Stimulated activated CD4-positive, alpha-beta T cell treated with anti-CD3 and anti-CD28 coated beads, Interleukin-1b, Interleukin-23, amount 100 ng/mL, for 24 hours (primary cell): ENCODE measurements around the gene RARS2.
"Not testable (repeated sequence)": the region's sequence is repeated elsewhere in the genome, so short reads cannot be mapped to it uniquely, and the experiment has no call there.

ENCODE experiments used
- DNase-seq, 4 experiments: peaks; one replicate each; pipeline ENCODE4 v3.0.0-alpha.2; 2020; ENCODE audit warnings: low read depth in 4 of 4, low spot score in 1 of 4

RARS2 gene

DNA sequence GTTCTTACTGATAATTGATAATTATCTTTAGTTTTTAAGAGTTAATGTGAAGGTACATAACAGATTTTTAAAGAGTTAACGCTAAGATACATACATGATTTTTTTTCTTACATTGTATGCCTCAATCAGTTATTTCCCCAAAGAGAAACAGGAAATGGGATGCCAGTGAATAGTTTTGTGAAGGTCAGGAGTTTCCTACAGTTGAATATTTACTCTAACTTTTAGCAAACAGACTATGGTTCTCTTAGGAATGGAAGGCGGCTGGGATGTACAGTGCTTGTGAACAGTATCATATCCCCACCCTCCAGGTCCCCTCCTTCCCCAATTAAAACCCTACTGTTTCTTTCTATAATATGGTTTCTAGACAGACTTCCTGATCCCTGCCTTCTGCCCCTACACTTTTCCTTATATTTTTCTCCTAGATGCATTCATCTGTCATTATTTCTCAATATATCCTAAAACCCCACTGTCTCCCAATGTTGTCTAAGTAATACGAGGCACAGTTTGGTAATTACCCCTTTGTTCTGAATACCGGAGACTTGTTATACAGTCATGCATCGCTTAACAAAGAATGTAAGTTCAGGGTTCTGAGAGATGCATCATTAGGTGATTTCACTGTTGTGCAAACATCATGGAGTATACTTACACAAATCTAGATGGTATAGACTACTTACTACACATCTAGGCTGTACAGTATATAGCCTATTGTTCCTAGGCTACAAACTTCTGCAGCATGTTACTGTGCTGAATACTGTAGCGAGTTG is 87.8 kb downstream of the RARS2 start:
- DNase-seq = no peak

GRCh38 chr6:87498048-87498447 is 91.7 kb downstream of the RARS2 start:
- DNase-seq = no peak

DNA sequence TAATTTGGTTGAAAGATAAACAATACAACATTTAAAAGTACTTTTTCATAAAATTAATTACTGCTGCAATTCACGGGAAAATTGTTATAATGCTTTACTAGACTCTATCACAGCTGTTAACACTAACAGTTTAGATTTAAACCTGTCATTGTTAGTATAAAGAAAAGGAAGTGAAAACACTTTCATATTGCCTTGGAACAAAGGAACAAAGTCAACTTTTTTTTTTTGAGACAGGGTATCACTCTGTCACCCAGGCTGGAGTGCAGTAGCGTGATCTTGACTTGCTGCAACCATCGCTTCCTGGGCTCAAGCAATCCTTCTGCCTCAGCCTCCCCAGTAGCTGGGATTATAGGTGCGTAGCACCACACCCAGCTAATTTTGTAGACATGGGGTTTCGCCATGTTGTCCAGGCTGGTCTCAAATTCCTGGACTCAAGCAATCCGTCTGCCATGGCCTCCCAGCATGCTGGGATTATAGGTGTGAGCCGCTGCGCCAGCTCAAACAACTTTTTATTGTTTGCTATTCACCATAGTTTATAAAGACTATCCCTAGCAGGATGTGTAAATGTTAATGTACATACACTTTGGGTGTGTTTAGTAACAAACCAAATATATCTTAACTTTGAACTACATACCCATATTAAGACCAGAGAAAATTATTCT is 94.9 kb downstream of the RARS2 start:
- no peak for DNase-seq

- not testable (repeated sequence) for DNase-seq
Measured at GRCh38 chr6:87489326-87489725, 100.5 kb downstream of the RARS2 start.

GRCh38 chr6:87487555-87487954 is 102.2 kb downstream of the RARS2 start:
- DNase-seq = no peak

GRCh38 chr6:87484491-87484890 is 105.3 kb downstream of the RARS2 start:
- no peak for DNase-seq

DNA sequence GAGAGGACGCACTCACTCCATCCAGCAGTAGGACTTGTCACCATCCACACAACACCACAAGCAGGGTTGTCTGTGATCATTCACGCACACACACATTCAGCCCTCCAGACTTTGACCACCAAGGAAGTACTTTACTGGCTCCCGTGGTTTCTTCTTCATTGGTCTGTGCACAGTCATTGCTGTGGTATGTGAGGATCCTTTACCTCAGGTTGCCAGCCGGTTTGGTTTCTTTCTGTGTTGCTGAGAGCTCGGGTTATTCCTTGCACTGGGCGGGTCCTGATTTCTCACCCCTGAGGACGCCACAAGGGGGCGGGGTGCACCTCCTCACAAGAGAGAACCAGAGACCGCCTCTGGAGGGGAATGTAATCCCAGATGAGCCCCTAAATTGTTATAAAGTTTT is 105.9 kb downstream of the RARS2 start:
- no peak for DNase-seq

GRCh38 chr6:87482366-87482765 is 107.4 kb downstream of the RARS2 start:
- DNase-seq = no peak

DNA sequence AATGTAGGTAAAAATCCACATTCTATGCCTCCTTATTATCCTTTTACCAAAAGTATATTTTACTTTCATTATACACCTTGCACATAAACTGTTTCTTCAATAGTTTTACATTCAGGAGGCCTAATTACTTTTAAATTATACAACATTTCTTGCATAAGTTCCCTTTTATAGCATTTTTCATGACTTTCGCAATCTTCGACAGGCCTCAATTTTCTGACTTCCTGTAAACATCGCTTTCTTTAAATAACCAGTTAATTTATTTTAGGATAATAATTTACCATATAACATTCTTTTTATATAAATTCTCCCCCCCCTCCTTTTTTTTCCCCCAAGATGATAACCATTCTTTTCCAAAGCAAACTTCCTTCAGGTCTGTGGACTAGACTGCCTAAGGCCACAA is 107.9 kb downstream of the RARS2 start:
- DNase-seq = no peak

- DNase-seq = peak in 3 of 4 experiments; percentile 17 to 48 (median 20)
Measured at GRCh38 chr6:87473419-87473903, 116.3 kb downstream of the RARS2 start.

DNA sequence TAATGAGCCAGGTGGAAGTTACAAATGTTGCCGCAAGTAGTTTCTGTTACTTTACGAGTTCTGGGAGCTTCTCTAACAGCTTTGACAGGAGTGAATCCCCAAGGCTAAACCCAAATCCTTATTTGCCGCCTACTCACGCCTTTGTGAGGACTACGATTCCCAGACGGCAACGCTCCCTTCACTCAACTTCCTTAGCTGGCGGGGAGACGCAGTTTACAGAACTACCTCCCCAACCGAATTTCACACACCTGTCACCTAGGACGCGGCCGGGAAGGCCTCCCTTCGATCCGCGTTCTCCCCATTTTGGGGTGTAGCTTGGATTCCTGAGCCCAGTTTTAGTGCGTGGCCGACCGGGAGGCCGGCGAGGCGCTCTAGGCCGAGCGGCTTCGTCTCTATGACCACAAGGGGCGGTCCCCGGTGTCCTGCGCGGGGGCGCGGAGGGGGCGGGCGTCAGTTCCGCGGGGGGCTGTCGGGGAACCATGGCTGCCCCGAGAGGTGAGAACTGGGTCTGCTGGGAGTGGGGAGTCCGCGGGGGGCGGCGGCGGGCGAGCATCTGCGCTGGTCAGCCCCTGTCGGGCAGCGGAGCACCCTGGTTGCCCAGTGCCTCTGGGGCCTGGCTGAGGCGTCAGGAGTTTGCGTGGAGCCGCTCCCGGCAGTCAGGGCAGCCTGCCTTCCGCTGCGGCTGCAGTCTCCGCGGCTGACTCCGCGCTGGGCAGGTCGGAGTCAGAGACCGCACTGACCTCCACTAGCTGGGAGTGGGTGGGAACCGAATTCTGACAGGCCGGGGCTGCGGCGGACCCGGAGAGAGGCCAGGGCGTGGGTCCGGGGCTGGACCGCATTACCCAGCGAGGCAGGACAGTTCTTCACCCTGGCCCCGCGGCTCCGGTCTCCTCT is 117.0 kb downstream of the RARS2 start, which contains the start of gene SLC35A1:
SLC35A1 (plus strand) TSS at position 450 of the 894 bp plus-strand sequence; CDS start at position 480, 30 bp downstream.
- DNase-seq = peak; percentile 66 to 79 (median 72)

DNA sequence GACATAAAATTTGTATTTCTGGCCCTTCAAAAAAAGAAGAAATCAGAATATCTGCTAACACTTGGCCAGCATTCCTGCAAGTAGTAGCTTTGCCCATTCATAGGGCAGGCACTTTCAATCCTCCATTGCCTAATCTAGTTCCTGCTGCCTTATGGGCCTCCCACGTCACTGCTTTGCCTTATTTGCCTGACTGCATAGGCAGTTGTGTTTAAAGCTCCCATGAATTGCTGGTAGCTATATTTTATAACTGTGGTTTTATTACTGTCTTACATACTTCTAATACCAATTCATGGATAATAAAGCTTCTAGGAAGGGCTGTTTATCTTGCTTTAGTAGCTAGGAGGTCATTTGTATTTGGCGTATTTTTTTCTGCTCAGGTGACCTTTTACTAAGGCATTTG is 124.7 kb downstream of the RARS2 start:
- no peak for DNase-seq
